Measurements from ENCODE around the gene CPNE6. TPM values are rescaled to one million over a fixed set of nuclear protein-coding genes. Genes with fewer than 3 reads are reported as not detected.

CPNE6 gene
- total RNA-seq, 6 experiments from 2014 or later: not detected

DNA sequence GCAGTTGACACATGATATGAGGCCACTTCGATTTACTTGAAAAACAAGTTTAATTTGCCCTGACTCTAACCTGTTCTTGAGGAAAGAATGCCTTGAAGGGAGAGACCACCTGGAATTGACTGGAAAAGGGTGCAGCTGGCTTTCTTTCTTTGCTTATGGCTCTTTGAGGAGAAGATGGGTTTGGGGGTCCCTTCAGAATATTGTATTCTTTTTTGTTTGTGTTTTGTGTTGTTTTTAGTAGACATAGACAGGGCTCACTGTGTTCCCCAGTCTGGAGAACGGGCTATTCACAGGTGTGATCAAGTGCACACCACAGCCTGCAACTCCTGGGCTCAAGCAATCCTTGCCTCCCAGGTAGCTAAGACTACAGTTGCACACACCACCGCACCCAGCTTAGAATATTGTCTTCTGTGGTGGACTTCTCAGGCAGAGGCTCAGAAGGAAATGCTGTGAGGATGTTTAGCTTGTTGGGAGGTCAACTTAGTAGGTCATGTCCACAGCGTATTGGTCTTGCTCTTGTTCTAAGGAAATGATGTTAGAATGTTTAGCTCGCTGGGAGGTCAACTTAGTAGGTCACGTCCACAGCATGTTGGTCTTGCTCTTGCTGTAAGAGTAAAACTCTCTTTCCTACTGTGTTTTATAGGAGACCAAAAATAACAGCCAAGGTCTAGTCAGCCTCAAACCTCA is 44.9 kb downstream of the CPNE6 start:
- H3K27ac Mint-ChIP-seq: no peak overlapping the region; the same call in 1 of the 2 replicates
- H3K4me1 Mint-ChIP-seq (ENCODE audit: low read depth): peaks cover 17% of the 10 kb centered on the region
- DNase-seq: no peak
- H3K36me3 Mint-ChIP-seq (ENCODE audit: low read depth): 0 out of 2 replicates have a peak, but pooled peaks cover 6% of the 10 kb centered on the region
- H3K9me3 Mint-ChIP-seq: no peaks in the 10 kb centered on the region
- TF ChIP-seq, protein P1, sequence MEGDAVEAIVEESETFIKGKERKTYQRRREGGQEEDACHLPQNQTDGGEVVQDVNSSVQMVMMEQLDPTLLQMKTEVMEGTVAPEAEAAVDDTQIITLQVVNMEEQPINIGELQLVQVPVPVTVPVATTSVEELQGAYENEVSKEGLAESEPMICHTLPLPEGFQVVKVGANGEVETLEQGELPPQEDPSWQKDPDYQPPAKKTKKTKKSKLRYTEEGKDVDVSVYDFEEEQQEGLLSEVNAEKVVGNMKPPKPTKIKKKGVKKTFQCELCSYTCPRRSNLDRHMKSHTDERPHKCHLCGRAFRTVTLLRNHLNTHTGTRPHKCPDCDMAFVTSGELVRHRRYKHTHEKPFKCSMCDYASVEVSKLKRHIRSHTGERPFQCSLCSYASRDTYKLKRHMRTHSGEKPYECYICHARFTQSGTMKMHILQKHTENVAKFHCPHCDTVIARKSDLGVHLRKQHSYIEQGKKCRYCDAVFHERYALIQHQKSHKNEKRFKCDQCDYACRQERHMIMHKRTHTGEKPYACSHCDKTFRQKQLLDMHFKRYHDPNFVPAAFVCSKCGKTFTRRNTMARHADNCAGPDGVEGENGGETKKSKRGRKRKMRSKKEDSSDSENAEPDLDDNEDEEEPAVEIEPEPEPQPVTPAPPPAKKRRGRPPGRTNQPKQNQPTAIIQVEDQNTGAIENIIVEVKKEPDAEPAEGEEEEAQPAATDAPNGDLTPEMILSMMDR (IDR thresholded peaks at IDR 0.05): no peak
- peak overlapping the region; percentile 97 for H3K4me3 Mint-ChIP-seq
- H3K27me3 Mint-ChIP-seq (ENCODE audit: insufficient read depth): no peaks in the 10 kb centered on the region; the same call in 1 of the 2 replicates

DNA sequence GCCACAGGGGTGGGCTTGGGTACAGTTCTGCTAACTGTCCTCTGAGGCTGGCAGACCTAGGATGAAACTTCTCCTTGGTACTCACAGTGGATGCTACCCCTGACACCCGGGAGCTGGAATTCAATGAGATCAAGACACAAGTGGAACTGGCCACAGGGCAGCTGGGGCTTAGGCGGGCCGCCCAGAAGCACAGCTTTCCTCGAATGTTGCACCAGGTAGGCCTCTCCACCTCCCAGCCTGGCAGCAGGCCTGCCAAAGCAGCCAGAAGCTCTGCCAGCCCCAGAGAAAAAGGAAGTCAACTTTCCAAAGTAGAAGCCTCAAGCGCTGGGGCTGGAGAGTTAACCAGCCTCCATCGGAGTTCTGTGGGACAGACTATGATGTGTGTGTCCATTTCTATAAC is 45.8 kb downstream of the CPNE6 start:
- Mint-ChIP-seq H3K36me3 (ENCODE audit: low read depth) (0 out of 2 replicates have a peak, but pooled peaks cover 6% of the 10 kb centered on the region), H3K4me1 (ENCODE audit: low read depth) (peaks cover 17% of the 10 kb centered on the region), H3K4me3 (no peak overlapping the region), H3K9me3 (no peaks in the 10 kb centered on the region), H3K27ac (no peak overlapping the region), H3K27me3 (ENCODE audit: insufficient read depth) (no peaks in the 10 kb centered on the region; the same call in 1 of the 2 replicates)
- DNase-seq: no peak
- TF ChIP-seq, protein P1 (IDR thresholded peaks at IDR 0.05): no peak

DNA sequence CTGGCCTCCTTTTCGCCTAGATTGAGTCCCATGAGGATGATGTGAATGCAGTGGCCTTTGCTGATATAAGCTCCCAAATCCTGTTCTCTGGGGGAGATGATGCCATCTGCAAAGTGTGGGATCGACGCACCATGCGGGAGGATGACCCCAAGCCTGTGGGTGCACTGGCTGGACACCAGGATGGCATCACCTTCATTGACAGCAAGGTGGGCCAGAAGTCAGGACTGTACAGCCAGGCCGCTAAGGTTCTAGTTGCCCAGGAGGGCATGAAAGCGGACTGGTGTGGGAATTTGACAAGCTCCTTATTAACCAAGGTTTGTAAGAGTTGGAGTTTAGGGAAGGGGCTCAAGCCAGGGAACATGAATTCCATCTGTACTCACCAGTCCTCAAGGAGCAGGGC is 48.3 kb downstream of the CPNE6 start:
- 0 out of 2 replicates have a peak, but pooled peaks cover 6% of the 10 kb centered on the region for H3K36me3 Mint-ChIP-seq (ENCODE audit: low read depth)
- H3K4me3 Mint-ChIP-seq: no peak overlapping the region
- H3K27me3 Mint-ChIP-seq (ENCODE audit: insufficient read depth): no peaks in the 10 kb centered on the region; the same call in 1 of the 2 replicates

DNA sequence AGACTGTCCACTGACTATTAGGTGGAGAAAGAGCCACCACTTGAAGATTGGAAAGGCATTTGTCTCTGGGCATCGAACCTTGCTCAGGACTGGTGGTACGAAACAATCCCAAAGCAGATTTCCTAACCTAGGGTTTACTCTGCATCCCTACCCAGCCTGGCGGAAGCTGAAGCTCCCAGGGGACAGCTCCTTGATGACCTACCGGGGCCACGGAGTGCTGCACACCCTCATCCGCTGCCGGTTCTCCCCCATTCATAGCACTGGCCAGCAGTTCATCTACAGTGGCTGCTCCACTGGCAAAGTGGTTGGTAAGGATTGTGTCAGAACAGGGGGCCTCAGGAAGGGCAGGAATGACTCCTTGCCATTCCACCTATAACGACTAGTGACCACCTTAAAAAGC is 49.8 kb downstream of the CPNE6 start:
- Mint-ChIP-seq H3K27ac (no peak overlapping the region), H3K4me3 (no peak overlapping the region), H3K9me3 (no peaks in the 10 kb centered on the region), H3K36me3 (ENCODE audit: low read depth) (0 out of 2 replicates have a peak, but pooled peaks cover 6% of the 10 kb centered on the region), H3K4me1 (ENCODE audit: low read depth) (peaks cover 5% of the 10 kb centered on the region), H3K27me3 (ENCODE audit: insufficient read depth) (no peaks in the 10 kb centered on the region; the same call in 1 of the 2 replicates)
- no peak for DNase-seq
- TF ChIP-seq, protein P1 (IDR thresholded peaks at IDR 0.05): no peak

More for the DNA sequence above, 48.3 kb downstream of the CPNE6 start:
- peaks cover 17% of the 10 kb centered on the region for H3K4me1 Mint-ChIP-seq (ENCODE audit: low read depth)
- no peaks in the 10 kb centered on the region for H3K9me3 Mint-ChIP-seq
- H3K27ac Mint-ChIP-seq: no peak overlapping the region
- TF ChIP-seq, protein P1 (IDR thresholded peaks at IDR 0.05): no peak
- DNase-seq: no peak

DNA sequence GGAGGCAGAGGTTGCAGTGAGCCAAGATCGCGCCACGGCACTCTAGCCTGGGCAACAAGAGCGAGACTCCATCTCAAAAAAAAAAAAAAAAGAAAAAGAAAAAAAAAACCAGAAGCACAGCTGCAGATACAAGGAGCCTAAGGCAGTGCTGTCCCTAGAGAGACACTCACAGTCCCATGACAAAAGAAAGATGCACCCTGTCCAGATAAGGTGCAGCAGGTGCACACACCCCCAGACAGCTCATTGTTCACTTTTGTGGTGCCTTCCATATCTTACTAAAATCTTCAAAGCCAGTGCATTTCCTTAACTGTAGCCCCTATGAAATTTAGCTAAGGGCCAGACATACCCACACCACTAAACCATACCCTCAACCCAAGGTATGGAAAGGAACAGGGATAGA is 51.1 kb downstream of the CPNE6 start:
- Mint-ChIP-seq H3K9me3 (no peaks in the 10 kb centered on the region), H3K4me1 (ENCODE audit: low read depth) (no peaks in the 10 kb centered on the region), H3K27ac (no peak overlapping the region), H3K27me3 (ENCODE audit: insufficient read depth) (no peaks in the 10 kb centered on the region; the same call in 1 of the 2 replicates), H3K4me3 (no peak overlapping the region), H3K36me3 (ENCODE audit: low read depth) (no peaks in the 10 kb centered on the region)
- TF ChIP-seq, protein P1 (IDR thresholded peaks at IDR 0.05): no peak
- DNase-seq: no peak

Measured in HFFc6 (cell line).